Neural crest cell (in vitro differentiated cells): ENCODE data around the gene AVP. TPM values are rescaled to one million over a fixed set of nuclear protein-coding genes. Genes with fewer than 3 reads are reported as not detected.
A peak's percentile ranks its signal among the peaks of the same experiment; 100 is the strongest.

Experiments
- DNase-seq: peaks from one replicate; pipeline ENCODE4 v3.0.0; 2021; ENCODE audit warnings: low read depth, mixed read lengths, low spot score
- H3K27ac Mint-ChIP-seq: one replicate; pipeline ENCODE4 v1.8.0; 2021; ENCODE audit warnings: mild to moderate bottlenecking, mixed read lengths; ENCODE audit not compliant: unreplicated experiment
- H3K27me3 Mint-ChIP-seq: 2 replicates; pipeline ENCODE4 v1.8.0; 2021; ENCODE audit warnings: low read depth, mild to moderate bottlenecking, mixed read lengths
- H3K36me3 Mint-ChIP-seq: 2 replicates; pipeline ENCODE4 v1.8.0; 2021; ENCODE audit warnings: low read depth, mild to moderate bottlenecking, mixed read lengths
- H3K4me1 Mint-ChIP-seq: 2 replicates; pipeline ENCODE4 v1.8.0; 2021; ENCODE audit warnings: mixed read lengths
- H3K4me3 Mint-ChIP-seq: one replicate; pipeline ENCODE4 v1.8.0; 2021; ENCODE audit warnings: mild to moderate bottlenecking, mixed read lengths
- H3K9me3 Mint-ChIP-seq: 2 replicates; pipeline ENCODE4 v1.8.0; 2021; ENCODE audit warnings: mixed read lengths
- CTCF ChIP-seq: fragments of 200-600 bp; sonication (generic); conservative IDR thresholded peaks from 2 replicates; pipeline ENCODE4 v1.5.0; 2021; ENCODE audit warnings: antibody characterized with exemption, mild to moderate bottlenecking
- total RNA-seq: library from RNA; stranded (reverse); gene quantifications from 2 replicates; pipeline ENCODE4 v1.2.1, GENCODE V29; 2021

AVP gene
- total RNA-seq, 1 donor from 2014 or later: not detected

- TF ChIP-seq CTCF: peak; percentile 80
- no peaks in the 10 kb centered on the region for H3K9me3 Mint-ChIP-seq
- DNase-seq: peak; percentile 23
- no peaks in the 10 kb centered on the region for H3K36me3 Mint-ChIP-seq
- H3K27me3 Mint-ChIP-seq: no peaks in the 10 kb centered on the region
- peaks cover 18% of the 10 kb centered on the region for H3K4me1 Mint-ChIP-seq
- H3K27ac Mint-ChIP-seq: no peak overlapping the region
- H3K4me3 Mint-ChIP-seq: no peak overlapping the region
Measured at GRCh38 chr20:3115190-3116107, 30.9 kb upstream of the AVP start.

- H3K9me3 Mint-ChIP-seq: no peaks in the 10 kb centered on the region
- no peaks in the 10 kb centered on the region for H3K27me3 Mint-ChIP-seq
- no peak overlapping the region for H3K27ac Mint-ChIP-seq
Measured at GRCh38 chr20:3111995-3112394, 27.5 kb upstream of the AVP start.

GRCh38 chr20:3111507-3111906 lies 27.0 kb upstream of the AVP start:
- Mint-ChIP-seq H3K4me1 (peaks cover 18% of the 10 kb centered on the region), H3K27me3 (no peaks in the 10 kb centered on the region), H3K9me3 (no peaks in the 10 kb centered on the region), H3K36me3 (no peaks in the 10 kb centered on the region), H3K4me3 (no peak overlapping the region), H3K27ac (no peak overlapping the region)
- no peak for DNase-seq
- no peak for TF ChIP-seq CTCF

More at GRCh38 chr20:3111995-3112394, 27.5 kb upstream of the AVP start:
- Mint-ChIP-seq H3K4me1 (peaks cover 18% of the 10 kb centered on the region), H3K4me3 (no peak overlapping the region), H3K36me3 (no peaks in the 10 kb centered on the region)
- TF ChIP-seq CTCF: no peak
- no peak for DNase-seq

GRCh38 chr20:3109350-3110302 lies 25.1 kb upstream of the AVP start:
- Mint-ChIP-seq H3K27me3 (no peaks in the 10 kb centered on the region), H3K4me3 (no peak overlapping the region), H3K9me3 (no peaks in the 10 kb centered on the region), H3K4me1 (peaks cover 14% of the 10 kb centered on the region), H3K27ac (peak overlapping the region; percentile 12), H3K36me3 (no peaks in the 10 kb centered on the region)
- no peak for DNase-seq
- TF ChIP-seq CTCF: no peak

- H3K27me3 Mint-ChIP-seq: no peaks in the 10 kb centered on the region
- peaks cover 5% of the 10 kb centered on the region for H3K4me1 Mint-ChIP-seq
- TF ChIP-seq CTCF: no peak
- H3K36me3 Mint-ChIP-seq: no peaks in the 10 kb centered on the region
- no peak overlapping the region for H3K27ac Mint-ChIP-seq
- no peak overlapping the region for H3K4me3 Mint-ChIP-seq
- DNase-seq: no peak
- H3K9me3 Mint-ChIP-seq: no peaks in the 10 kb centered on the region
Measured at GRCh38 chr20:3107464-3108025, 23.0 kb upstream of the AVP start.
